Activated CD4-positive, alpha-beta T cell treated with anti-CD3 and anti-CD28 coated beads, Interleukin-2, amount 50 U/mL, for 24 hours (primary cell): Measurements from ENCODE around the gene IFNAR1.
A peak's percentile ranks its signal among the peaks of the same experiment; 100 is the strongest.
"Not testable (repeated sequence)": the region's sequence is repeated elsewhere in the genome, so short reads cannot be mapped to it uniquely, and the experiment has no call there.

ENCODE experiments used
- DNase-seq, 2 donors: peaks; one replicate each; pipeline ENCODE4 v3.0.0-alpha.2; 2020; ENCODE audit warnings: low read depth in 1 of 2, low spot score in 1 of 2

Gene IFNAR1

GRCh38 chr21:33339918-33340317 is 15.1 kb downstream of the IFNAR1 start:
- DNase-seq: no peak

GRCh38 chr21:33345751-33346238 is 21.0 kb downstream of the IFNAR1 start:
- no peak for DNase-seq

DNA sequence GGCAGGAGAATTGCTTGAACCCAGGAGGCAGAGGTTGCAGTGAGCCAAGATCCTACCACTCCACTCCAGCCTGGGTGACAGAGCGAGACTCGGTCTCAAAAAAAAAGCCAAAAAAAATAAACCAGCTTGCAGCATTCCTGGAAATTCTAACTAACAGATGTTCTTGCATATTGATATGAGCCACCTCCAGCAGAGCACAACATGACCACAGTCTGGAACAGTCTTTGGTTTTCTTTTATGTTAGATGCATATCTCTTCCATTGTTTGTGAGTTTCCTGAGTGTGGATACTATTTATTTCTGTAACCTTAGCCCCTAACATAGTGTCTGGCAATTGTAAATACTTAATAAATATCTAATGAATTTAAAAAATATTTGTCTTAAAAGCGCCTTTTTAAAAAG is 23.9 kb downstream of the IFNAR1 start:
- DNase-seq: no peak

- no peak for DNase-seq
Measured at GRCh38 chr21:33350676-33351075, 25.9 kb downstream of the IFNAR1 start.

GRCh38 chr21:33355355-33355754 is 30.6 kb downstream of the IFNAR1 start:
- no peak for DNase-seq

GRCh38 chr21:33355996-33356395 is 31.2 kb downstream of the IFNAR1 start:
- DNase-seq: no peak

DNA sequence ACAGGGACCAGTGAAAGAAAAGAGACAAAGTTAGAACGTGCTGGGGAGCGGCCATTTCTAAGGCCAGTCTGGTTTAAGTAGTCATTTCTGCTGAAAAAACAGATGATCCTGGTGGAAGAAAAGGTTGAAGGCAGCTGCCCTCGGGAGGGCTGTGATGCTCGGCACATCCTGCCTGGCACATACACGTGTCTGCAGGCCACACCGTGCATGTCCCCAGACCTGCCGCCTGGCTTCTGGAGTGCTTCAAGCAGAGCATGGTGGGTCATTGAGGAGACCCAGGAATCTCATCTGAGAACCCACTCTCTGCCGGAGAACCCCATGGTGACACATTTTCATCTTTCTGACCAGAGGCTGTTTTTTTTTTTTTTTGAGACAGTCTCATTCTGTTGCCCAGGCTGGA is 32.4 kb downstream of the IFNAR1 start:
- DNase-seq: no peak

DNA sequence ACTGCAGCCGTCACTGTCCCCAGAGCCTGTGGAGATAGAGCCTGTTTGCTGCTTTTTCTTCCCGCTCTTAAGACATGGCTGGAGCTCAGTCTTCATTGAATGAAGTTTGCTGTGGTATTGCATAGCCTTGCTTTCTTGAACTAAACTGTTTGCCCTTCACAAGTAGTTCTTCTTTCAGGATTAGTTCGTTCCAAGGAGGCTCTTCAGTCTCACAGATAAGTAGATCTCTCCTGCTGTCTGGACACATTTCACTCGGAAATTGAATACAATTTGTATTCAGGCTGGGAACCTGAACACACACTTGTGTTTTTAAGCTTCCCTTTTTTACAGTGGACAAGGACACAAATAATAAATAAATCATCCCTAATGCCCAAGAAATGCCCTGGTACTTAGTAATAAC is 34.7 kb downstream of the IFNAR1 start:
- no peak for DNase-seq

DNA sequence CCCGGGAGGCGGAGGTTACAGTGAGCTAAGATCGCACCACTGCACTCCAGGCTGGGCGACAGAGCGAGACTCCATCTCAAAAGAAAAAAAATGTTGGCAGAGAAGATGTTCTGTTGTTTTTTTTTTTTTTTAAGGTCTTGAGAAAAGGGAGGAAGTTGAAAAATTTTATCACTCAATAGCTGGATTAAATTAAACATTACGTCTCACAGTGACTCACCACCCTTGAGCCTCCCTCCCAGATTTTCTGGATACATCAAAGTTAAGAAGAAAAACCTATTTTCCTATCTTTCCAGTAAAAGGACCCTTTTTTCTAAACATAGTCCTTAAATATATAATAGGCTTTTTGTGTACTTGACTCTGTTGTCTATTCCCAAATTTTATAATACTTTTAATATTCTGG is 35.5 kb downstream of the IFNAR1 start:
- DNase-seq: no peak

- peak; percentile 82 to 89 for DNase-seq
Measured at GRCh38 chr21:33360881-33361602, 36.3 kb downstream of the IFNAR1 start.

GRCh38 chr21:33362044-33362555 is 37.3 kb downstream of the IFNAR1 start:
- peak in 1 of 2 donors; percentile 40 for DNase-seq

GRCh38 chr21:33363911-33364609 is 39.3 kb downstream of the IFNAR1 start:
- DNase-seq: not testable (repeated sequence)

- DNase-seq: no peak
Measured at GRCh38 chr21:33364830-33365229, 40.1 kb downstream of the IFNAR1 start.

- DNase-seq: no peak
Measured at GRCh38 chr21:33367309-33367973, 42.7 kb downstream of the IFNAR1 start.

GRCh38 chr21:33368124-33368523 is 43.4 kb downstream of the IFNAR1 start:
- no peak for DNase-seq

GRCh38 chr21:33368576-33368975 is 43.8 kb downstream of the IFNAR1 start:
- DNase-seq: no peak

DNA sequence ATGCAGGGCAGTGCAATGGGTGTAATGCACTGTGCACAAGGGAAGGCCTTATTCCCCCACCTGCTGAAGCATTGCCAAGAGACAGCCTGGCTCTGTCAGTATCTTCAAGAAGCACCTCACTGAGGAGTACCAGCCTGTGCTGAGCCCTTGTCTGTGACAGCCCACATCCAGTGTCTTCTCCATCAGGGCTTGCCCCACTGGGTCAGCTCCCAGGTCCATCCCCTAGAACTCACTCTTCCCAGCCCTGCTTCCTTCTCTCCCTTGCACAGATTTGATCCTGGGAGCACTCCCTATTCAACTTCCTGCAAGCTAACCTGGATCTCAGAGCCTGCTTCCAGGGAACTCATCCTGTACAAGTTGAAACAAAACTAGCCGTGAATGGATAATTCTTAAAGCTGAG is 44.8 kb downstream of the IFNAR1 start:
- DNase-seq: no peak

DNA sequence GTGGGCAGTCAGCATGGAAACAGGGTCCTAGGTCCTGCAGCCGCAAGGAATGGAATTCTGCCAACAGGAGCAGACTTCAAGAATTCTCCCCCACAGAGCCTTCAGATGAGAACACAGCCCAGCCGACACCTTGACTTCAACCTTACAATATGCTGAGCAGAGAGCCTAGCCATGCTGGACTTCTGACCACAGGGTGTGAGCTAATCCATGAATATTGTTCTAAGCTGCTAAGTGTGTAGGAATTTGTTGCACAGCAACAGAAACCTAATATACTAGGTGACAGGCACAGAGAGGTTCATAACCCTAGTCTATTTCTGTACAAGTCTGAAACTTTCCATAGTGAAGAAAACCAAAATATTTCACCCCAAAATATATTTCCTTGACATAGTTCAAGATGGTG is 45.5 kb downstream of the IFNAR1 start:
- no peak for DNase-seq

DNA sequence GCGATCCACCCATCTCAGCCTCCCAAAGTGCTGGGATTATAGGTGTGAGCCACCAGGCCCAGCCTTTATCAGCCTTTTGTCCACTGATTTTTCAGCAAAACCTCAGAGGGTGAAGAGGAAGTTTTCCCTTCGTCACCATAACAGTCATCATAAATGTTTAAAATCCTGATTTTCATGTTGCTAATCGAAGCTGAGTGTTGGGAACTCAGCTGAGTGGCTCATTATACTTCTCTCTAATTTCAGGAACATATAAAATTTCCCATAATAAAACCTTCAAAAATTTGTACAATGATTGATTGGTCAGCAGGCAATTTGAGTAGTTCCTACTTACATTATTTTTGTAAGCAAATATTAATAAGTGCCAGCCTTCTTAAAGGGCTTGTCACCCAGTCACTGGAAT is 46.6 kb downstream of the IFNAR1 start:
- no peak for DNase-seq

- no peak for DNase-seq
Measured at GRCh38 chr21:33372582-33372981, 47.8 kb downstream of the IFNAR1 start.

DNA sequence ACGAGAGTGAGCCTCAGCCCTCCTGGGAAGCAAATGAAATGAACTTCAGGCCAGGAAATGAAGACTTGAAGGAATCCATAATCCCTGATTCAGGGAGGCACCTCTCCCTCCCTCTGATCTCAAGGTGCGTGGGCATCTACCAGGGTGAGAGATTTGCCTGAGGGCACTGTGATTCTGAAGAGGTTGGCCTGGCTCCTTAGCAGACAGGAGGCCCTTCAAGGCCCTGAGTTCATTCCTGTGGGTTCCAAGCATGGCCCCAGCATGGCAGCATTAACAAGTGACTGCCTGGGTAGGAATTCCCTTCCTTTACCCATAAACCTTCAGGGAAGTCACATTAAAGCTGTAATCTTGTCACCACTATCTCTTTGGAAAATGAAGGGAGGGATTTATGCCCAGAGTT is 48.7 kb downstream of the IFNAR1 start:
- no peak for DNase-seq

DNA sequence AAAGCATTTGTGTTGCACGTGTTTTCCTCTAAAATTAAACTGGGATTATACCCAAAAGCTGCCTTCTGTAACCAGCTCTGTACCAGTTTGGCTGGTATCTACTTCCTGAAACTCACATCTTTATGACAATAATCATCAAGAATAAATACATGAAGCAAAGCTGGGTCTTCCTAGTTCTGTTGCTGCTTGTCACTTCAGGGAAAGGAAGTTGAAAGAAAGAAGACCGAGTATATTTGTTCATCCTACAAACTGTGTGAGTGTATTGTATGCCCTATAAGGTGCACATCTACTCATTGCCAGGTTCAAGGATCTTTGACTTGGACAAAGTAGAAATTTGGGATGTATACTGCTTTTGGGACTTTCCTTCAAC is 49.3 kb downstream of the IFNAR1 start:
- DNase-seq: no peak
